PC-3 (cell line): ENCODE measurements around the gene MTHFD1. TPM values are rescaled to one million over a fixed set of nuclear protein-coding genes. Genes with fewer than 3 reads are reported as not detected.

ENCODE experiments used
- ATAC-seq: fragments of 200-7000 bp; cut with Tn5 transposase; 2 replicates; pipeline ENCODE4 v1.9.1; 2020; ENCODE audit warnings: mild to moderate bottlenecking, moderate library complexity
- BruUV-seq: library from RNA; stranded (reverse); fragments of 400-500 nt; replicated peaks from 2 replicates; lab custom pipeline; 2021; lab: Mats Ljungman, UMichigan
- CTCF ChIA-PET: fragments of 300-600 bp; sonication (Branson Sonifier 250); formaldehyde crosslinking; loops from one replicate; lab custom pipeline; 2022; ENCODE audit warnings: antibody characterized with exemption; lab: Charles Lee
- POLR2A ChIA-PET: fragments of 300-600 bp; sonication (Branson Sonifier 250); formaldehyde crosslinking; loops from one replicate; lab custom pipeline; 2022; ENCODE audit warnings: antibody characterized with exemption; ENCODE audit not compliant: unreplicated experiment; lab: Charles Lee
- DNase-seq: peaks from one replicate; pipeline ENCODE4 v3.0.0-alpha.2; 2015
- H2AFZ ChIP-seq: fragments of 300-600 bp; sonication (generic); 2 replicates; pipeline ENCODE4 v1.6.0; 2016; ENCODE audit warnings: antibody characterized with exemption, low read length
- H3F3A ChIP-seq: fragments of 300-600 bp; sonication (generic); one replicate; pipeline ENCODE4 v1.6.0; 2017; ENCODE audit warnings: antibody characterized with exemption, low read length, control low read depth, mild to moderate bottlenecking; ENCODE audit not compliant: unreplicated experiment
- H3K27ac ChIP-seq: fragments of 300-600 bp; sonication (generic); 2 replicates; pipeline ENCODE4 v1.5.1; 2016; ENCODE audit warnings: mild to moderate bottlenecking, low read length
- H3K27me3 ChIP-seq: fragments of 300-600 bp; sonication (generic); 2 replicates; pipeline ENCODE4 v1.6.1; 2016; ENCODE audit warnings: low read length, mixed read lengths
- H3K36me3 ChIP-seq: fragments of 300-600 bp; sonication (generic); 2 replicates; pipeline ENCODE4 v1.6.1; 2016; ENCODE audit warnings: low read depth, mixed run types, low read length, mixed read lengths
- H3K4me1 ChIP-seq: fragments of 300-600 bp; sonication (generic); 2 replicates; pipeline ENCODE4 v1.5.1; 2016; ENCODE audit warnings: low read length; ENCODE audit not compliant: insufficient read depth
- H3K4me2 ChIP-seq: fragments of 300-600 bp; sonication (generic); 2 replicates; pipeline ENCODE4 v1.6.0; 2016; ENCODE audit warnings: low read length
- H3K4me3 ChIP-seq: fragments of 300-600 bp; sonication (generic); 2 replicates; pipeline ENCODE4 v1.5.1; 2016; ENCODE audit warnings: mild to moderate bottlenecking, low read length, mixed read lengths
- H3K79me2 ChIP-seq: fragments of 300-600 bp; sonication (generic); 2 replicates; pipeline ENCODE4 v1.6.1; 2017; ENCODE audit warnings: low read length, mixed read lengths
- H3K9ac ChIP-seq: fragments of 300-600 bp; sonication (generic); 2 replicates; pipeline ENCODE4 v1.6.0; 2016; ENCODE audit warnings: mild to moderate bottlenecking, low read length
- H3K9me2 ChIP-seq: fragments of 300-600 bp; sonication (generic); replicated peaks from 2 replicates; pipeline ENCODE4 v1.6.1; 2016; ENCODE audit warnings: mixed run types, low read length, mixed read lengths
- H3K9me3 ChIP-seq: fragments of 300-600 bp; sonication (generic); 2 replicates; pipeline ENCODE4 v1.6.1; 2016; ENCODE audit warnings: low read length, mixed read lengths
- H4K20me1 ChIP-seq: fragments of 300-600 bp; sonication (generic); 2 replicates; pipeline ENCODE4 v1.6.1; 2016; ENCODE audit warnings: low read length, mixed read lengths
- CTCF ChIP-seq: fragments of 300-600 bp; sonication (generic); conservative IDR thresholded peaks from 2 replicates; pipeline ENCODE4 v1.5.1; 2017; ENCODE audit warnings: antibody characterized with exemption, low read depth, mild to moderate bottlenecking, low read length
- EZH2 ChIP-seq: fragments of 300-600 bp; sonication (generic); IDR thresholded peaks from one replicate; pipeline ENCODE4 v1.6.1; 2017; ENCODE audit warnings: antibody characterized with exemption, mild to moderate bottlenecking, low read length; ENCODE audit not compliant: unreplicated experiment
- EZH2phosphoT487 ChIP-seq: fragments of 300-600 bp; sonication (generic); IDR thresholded peaks from 2 replicates; pipeline ENCODE4 v1.6.1; 2018; ENCODE audit warnings: mild to moderate bottlenecking, antibody characterized with exemption, low read length, borderline replicate concordance
- intact Hi-C: fragments of 100-400 bp; cut with micrococcal nuclease; formaldehyde crosslinking; loops from 2 replicates; pipeline ENCODE4 v1.9.0; 2023
- total RNA-seq: library from RNA; depleted of rRNA; stranded (reverse); fragments of >200 nt; gene quantifications from 2 replicates; pipeline ENCODE4 v1.2.3, GENCODE V29; 2014

Gene MTHFD1
- total RNA-seq, 1 experiment from 2014 or later: 89.3 TPM

- ATAC-seq (no peak), DNase-seq (no peak)
- no peaks in the 10 kb centered on the region for H4K20me1 ChIP-seq
- TF ChIP-seq CTCF (no peak), EZH2phosphoT487 (no peak), EZH2 (no peak)
- intact Hi-C loops: no loop called here
- ChIA-PET POLR2A (interaction anchor here (0.6 kb wide), 1 partner anchor 294 kb away, joined by 3 read pairs; no protein-coding TSS in a partner anchor), CTCF (interaction anchor here (0.6 kb wide), 1 partner anchor 58 kb away, joined by 6 read pairs; no protein-coding TSS in a partner anchor)
- no peaks in the 10 kb centered on the region for H3K9me2 ChIP-seq
- no peak overlapping the region for H2AFZ ChIP-seq
- H3K4me1 ChIP-seq: peaks cover 6% of the 10 kb centered on the region; the same call in 1 of the 2 replicates
- H3K36me3 ChIP-seq: peaks cover 7% of the 10 kb centered on the region; the same call in 1 of the 2 replicates
- H3K4me3 ChIP-seq: no peak overlapping the region
- no peak overlapping the region for H3K27ac ChIP-seq
- H3F3A ChIP-seq: no peaks in the 10 kb centered on the region
- H3K9ac ChIP-seq: no peak overlapping the region
- no TSS peak for BruUV-seq
- no peaks in the 10 kb centered on the region for H3K9me3 ChIP-seq
- no peak overlapping the region for H3K4me2 ChIP-seq
- no peaks in the 10 kb centered on the region for H3K79me2 ChIP-seq
- no peaks in the 10 kb centered on the region for H3K27me3 ChIP-seq
Measured at GRCh38 chr14:64463873-64464272, 75.7 kb downstream of the MTHFD1 start.

DNA sequence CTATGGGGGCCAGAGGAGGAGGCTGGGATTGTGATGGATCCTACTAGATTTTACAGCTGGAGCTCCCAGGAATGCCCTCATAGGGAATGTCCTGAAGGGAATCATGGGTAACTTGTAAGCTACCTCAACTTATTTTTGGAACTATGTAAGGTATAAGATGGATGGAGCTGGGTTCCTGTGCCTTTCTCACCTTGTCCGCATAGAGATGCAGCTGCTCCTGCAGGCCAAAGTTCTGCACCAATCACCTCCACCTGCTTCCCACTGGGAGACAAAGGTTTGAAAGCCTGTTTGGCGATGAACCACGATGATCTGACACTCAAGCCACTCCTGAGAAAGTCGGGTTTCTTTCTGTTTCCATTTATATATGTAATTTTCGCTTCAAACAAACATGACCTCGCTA lies 76.5 kb downstream of the MTHFD1 start:
- no peaks in the 10 kb centered on the region for H3K79me2 ChIP-seq
- DNase-seq (peak; percentile 25), ATAC-seq (peak; percentile 10)
- peak overlapping the region; percentile 98 for H3K4me2 ChIP-seq
- H3K36me3 ChIP-seq: 0 out of 2 replicates have a peak, but pooled peaks cover under 1% of the 10 kb centered on the region
- intact Hi-C loops: loop anchor here (5.0 kb wide), 1 partner anchor 77 kb away; the partner anchor contains the start of gene MTHFD1
- TSS peak; percentile 24 for BruUV-seq
- H3K9me2 ChIP-seq: no peaks in the 10 kb centered on the region
- peaks cover 6% of the 10 kb centered on the region; the same call in 1 of the 2 replicates for H3K4me1 ChIP-seq
- no peaks in the 10 kb centered on the region for H3K27me3 ChIP-seq
- peak overlapping the region; percentile 75 for H3K4me3 ChIP-seq
- H3K9ac ChIP-seq: peak overlapping the region; percentile 36; the same call in 1 of the 2 replicates
- no peaks in the 10 kb centered on the region for H3F3A ChIP-seq
- peak overlapping the region; percentile 91 for H2AFZ ChIP-seq
- no peaks in the 10 kb centered on the region for H4K20me1 ChIP-seq
- no peak overlapping the region for H3K27ac ChIP-seq
- CTCF ChIA-PET: interaction anchor here (0.6 kb wide), 1 partner anchor 59 kb away, joined by 6 read pairs; no protein-coding TSS in a partner anchor
- no peaks in the 10 kb centered on the region for H3K9me3 ChIP-seq
- POLR2A ChIA-PET: interaction anchor here (0.6 kb wide), 1 partner anchor 292 kb away, joined by 3 read pairs; no protein-coding TSS in a partner anchor
- TF ChIP-seq EZH2 (no peak), EZH2phosphoT487 (no peak), CTCF (no peak)
